Stimulated activated CD4-positive, alpha-beta T cell treated with anti-CD3 and anti-CD28 coated beads, TNF-alpha, amount 100 ng/mL, for 24 hours (primary cell): ENCODE measurements around the gene FOXA2.
"Not testable (repeated sequence)": the region's sequence is repeated elsewhere in the genome, so short reads cannot be mapped to it uniquely, and the experiment has no call there.

Experiments used
- DNase-seq, 3 experiments: peaks; one replicate each; pipeline ENCODE4 v3.0.0-alpha.2; 2020; ENCODE audit warnings: low read depth in 3 of 3

The FOXA2 gene

GRCh38 chr20:22567944-22568871, 16.2 kb downstream of the FOXA2 start:
- no peak for DNase-seq

DNA sequence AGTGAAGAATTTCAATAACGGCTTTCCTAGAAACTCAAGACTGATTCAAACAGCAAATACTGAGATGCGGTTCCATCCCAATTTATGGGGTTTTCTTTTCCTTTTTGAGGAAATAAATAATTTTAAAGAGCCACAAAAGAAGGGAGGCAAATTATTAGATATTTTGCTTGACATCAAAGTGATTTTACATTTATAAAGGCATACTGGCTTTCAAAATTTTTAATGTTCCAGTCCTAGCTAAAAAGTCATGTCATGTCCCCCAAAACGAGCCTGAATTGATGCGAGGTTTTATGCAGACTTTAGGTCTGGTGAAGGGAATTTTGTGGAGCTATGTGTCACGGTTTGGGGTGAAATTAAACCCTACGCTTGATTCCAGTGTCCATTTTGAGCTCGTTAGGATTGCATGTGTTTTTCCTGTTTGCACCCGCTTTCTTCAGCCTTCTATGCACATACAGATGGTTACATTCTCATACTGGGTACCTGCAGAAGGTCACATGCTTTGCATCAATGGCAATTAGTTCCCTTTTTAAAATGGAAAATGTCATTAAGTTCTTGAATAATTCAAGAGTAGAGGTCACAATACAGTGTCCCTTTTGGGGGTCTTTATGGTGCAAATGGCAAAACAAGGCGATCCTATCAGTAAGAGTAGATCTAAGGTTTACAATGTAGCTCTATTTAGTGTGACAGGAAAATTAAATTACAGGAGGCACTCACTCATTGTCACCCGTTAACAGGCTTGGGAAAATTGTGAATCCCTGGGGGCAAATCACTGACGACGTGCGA, 17.3 kb downstream of the FOXA2 start:
- no peak for DNase-seq

DNA sequence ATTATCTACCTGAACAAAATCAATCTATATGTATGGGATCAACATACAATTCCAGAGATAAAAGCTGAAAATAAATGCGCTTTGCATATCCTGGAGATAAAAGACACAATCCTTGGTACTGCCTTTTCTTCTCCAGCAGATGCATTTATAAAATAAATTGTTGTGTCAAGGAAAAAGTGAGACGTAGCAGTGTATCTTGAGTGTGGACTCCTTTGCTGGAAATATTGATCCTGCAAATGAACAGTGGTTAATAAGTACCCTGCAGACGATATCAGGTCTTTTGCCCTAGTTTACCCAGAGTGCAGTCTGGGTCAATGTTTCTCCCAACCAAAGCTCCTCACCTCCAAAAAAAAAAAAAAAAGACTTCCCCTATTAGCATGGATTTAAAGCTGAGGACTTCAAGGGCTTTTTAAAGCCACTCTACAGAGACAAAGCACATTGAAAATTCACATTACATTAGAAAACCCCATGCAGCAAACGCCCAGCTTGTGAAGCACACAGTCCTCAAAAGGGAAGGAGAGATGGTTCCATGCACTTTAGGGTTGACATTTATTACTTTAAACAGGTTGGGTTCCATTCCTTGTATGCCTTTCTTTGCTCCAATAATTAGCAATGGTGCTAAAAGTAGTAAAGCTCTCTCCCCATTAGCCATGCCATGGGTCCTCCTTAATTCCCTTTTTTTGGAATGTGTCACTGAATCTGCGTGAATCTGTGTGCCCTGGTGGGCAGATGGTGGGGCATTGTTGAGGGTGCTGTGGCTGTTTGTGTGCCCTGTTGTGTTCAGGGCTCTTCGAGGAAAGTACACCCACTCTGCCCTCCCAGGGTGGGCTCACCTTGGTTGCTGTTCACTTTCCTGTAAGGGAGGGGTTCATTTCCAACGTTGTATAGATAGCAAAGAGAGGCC, 21.1 kb downstream of the FOXA2 start:
- DNase-seq: no peak

DNA sequence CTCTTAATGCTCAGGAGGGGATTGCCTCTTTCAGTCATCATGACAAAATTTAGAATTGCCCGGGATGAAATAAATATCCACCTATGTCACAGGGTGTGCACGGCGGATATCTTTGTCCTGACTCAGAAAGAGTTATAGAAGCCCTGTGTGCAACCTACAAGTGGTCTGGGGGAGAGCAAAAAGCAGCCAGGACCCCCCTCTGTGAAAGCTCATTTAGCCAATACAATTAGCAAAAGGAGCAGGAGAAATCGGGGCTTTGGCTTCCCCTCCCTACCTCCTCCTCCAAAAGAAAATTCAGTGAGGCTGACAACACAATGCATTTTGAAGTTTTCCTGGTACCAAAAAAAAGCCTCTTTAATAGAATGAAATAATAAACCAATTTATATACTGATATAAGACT, 21.8 kb downstream of the FOXA2 start:
- DNase-seq: no peak

- no peak for DNase-seq
Observed at GRCh38 chr20:22561965-22562577, 22.3 kb downstream of the FOXA2 start.

DNA sequence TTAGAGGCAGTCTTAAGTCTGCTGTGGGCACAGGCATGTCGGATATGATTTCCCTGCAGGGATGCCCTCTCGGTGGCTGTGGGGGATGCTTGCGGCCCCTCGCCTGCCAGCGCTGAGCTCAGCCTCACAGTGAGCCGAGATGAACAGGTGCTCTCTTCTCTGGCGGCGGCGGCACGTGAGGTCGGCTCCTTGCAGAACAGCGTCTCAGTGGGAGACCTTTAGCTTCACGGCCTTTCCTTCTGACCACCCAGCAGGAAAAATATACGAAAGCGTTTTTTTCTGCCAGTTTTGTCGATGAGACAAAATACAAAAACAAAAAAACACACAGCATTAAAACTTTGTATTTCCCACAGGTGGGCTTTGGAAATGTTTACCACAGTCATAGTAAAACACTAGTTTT, 23.6 kb downstream of the FOXA2 start:
- DNase-seq: no peak

- DNase-seq: no peak
Observed at GRCh38 chr20:22559711-22560318, 24.6 kb downstream of the FOXA2 start.

DNA sequence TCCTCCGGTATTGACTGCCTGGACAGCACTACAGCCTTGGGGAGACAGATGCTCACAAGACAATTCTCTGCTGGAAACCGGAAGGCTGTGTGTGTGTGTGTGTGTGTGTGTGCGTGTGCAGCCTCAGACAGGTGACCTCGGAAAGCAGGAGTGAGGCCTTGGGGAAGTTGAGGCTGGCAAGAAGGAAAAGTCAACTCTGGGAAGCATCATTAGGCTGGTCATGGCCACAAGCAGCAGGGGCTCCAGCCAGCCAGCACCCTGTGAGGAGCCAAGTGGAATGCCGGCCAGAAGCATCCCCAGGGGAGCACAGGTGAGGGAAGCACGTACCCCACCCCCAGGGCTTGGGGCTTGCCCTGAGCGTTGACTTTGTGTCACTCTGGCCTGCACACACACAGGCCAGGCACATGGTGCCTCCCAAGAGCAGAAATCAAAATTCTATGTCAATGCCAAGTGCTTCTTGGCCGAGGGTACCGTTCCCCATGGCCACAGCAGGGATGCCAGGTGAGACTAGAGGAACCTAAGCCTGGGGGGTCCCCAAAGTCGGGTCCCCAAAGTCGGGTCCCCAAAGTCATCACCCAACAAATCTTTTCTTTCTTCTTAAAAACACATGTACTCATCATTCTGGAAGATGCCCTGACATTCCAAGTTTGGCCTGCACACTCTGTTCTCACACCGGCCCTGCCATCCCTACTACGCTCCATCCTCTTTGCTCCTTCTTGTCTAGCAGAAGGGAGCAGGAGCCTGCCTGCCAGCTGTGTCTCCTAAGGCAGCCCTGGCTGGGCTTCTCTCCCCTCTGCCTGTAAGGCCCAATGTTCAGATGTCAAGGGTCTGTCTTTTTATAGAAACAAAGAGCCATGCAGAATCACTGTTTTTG, 26.7 kb downstream of the FOXA2 start:
- no peak for DNase-seq

GRCh38 chr20:22556565-22557056, 27.8 kb downstream of the FOXA2 start:
- DNase-seq: no peak

DNA sequence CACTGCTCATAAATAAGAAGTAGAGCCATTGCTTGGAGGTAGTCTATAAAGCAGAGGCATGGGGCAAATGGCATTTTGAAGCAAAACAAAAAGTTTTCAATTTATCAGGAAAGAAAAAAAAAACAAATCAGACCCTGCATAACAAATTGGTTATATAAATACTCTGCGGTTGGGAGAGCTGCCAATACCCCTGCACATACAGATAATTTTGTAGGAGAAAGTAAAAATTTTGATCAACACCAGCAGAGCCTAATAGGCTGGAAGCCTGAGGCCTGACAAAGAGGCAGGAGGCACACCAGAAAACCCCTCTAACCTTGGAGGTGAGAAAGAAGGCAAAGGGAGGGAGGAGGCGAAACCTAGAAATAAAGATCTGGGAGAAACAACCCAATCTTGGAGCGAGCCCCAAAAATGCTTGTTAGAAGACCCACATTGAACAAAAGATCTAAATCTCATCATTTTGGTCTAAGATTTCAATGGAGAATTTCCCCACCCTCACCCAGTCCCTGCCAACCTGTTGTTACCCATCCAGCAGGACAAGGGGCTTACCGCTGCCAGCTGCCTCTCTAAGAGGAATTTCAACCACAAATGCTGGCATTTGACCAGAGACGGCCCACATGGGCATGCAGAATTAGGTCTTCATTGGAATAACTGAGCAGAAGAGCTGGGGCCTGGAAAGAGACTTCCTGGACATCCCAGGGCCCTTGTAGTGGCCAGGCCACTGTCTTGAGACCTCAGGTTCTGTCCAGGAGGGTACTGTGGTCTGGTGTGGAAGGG, 28.4 kb downstream of the FOXA2 start:
- no peak for DNase-seq

GRCh38 chr20:22554391-22554790, 30.0 kb downstream of the FOXA2 start:
- no peak for DNase-seq

DNA sequence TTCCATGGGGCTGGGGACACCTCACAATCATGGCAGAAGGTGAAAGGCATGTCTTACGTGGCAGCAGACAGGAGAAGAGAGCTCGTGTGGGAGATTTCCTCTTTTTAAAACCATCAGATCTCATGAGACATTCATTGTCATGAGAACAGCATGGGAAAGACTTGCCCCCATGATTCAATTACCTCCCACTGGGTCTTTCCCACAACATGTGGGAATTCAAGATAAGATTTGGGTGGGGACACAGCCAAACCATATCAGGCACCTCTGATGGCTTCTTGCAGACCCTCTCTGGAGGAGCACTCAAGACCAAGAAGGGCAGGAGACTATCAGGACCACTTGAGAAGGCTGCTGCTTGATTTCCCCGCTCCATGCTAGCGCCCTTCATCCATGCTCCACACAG, 33.9 kb downstream of the FOXA2 start:
- DNase-seq: not testable (repeated sequence)

- no peak for DNase-seq
Observed at GRCh38 chr20:22548040-22548439, 36.3 kb downstream of the FOXA2 start.

DNA sequence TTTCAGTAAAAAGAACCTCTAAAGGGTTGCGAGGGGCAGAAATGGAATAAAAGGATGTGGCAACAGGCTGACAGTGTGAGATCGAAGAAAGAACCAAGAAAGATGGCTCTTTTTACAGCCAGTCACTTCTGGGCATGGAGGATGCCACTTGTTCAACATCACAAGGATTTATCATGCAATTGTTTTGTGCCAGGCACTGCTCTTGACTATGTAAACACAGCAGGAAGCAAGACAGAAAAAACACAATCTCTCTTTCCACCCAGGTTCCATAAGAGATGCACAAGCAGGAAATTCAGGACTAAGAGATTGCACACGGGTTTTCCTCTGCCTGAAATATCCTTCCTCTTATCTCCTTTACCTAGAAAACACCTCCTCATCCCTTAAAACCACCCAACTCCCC, 38.0 kb downstream of the FOXA2 start:
- no peak for DNase-seq

DNA sequence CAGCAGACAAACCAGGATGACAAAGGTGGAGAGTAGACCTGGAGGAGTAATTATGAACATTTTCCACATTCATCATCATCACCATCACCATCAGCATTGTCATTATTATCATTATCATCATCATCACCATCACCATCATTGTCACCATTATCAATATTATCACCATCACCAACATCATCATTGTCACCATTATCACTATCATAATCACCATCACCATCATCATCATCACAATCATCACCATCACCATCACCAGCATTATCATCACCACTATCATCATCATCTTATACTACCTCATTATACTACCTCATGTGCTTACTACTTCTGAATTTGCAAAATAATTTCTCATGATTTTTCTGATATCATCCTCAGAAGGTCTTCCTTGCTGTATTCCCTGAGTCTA, 39.3 kb downstream of the FOXA2 start:
- no peak for DNase-seq

GRCh38 chr20:22544462-22544861, 39.9 kb downstream of the FOXA2 start:
- no peak for DNase-seq

- no peak for DNase-seq
Observed at GRCh38 chr20:22542427-22542826, 41.9 kb downstream of the FOXA2 start.

DNA sequence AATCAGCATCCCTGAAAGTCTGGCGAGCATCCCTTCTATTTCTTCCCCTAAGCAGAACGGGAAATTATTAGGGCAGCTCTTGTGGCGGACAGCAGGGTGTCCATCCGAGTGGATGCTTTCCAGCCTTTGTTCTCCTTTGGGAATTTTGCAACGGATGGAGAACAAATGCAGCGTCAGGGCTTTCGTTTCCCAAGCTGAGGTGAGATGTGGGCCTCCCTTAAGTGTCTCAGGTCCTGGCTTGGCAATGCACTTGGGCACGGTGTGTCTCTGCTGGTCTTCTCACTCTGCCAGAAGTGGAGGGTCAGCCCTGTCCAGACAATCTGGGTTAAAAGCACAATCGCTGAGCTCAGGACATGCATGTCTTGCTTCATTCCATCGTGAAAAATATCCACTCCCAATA, 43.5 kb downstream of the FOXA2 start:
- no peak for DNase-seq
